GM23248 (cell line): ENCODE data around the gene ANGEL2.

ENCODE experiments used
- EZH2 ChIP-seq: fragments of 200-600 bp; sonication (generic); IDR thresholded peaks from 2 replicates; pipeline ENCODE4 v1.6.1; 2018; ENCODE audit warnings: antibody characterized with exemption, mild to moderate bottlenecking; ENCODE audit not compliant: insufficient read depth, poor library complexity, severe bottlenecking
- EZH2phosphoT487 ChIP-seq: fragments of 200-600 bp; sonication (generic); IDR thresholded peaks from 2 replicates; pipeline ENCODE4 v1.6.1; 2018; ENCODE audit warnings: antibody characterized with exemption, moderate library complexity, mild to moderate bottlenecking, low read depth; ENCODE audit not compliant: insufficient read depth

- no peak for TF ChIP-seq EZH2
- no peak for TF ChIP-seq EZH2phosphoT487
Measured at GRCh38 chr1:213014642-213015041, 1.0 kb downstream of the ANGEL2 start.
